ENCODE results near the gene RHOG. TPM values are rescaled to one million over a fixed set of nuclear protein-coding genes. Genes with fewer than 3 reads are reported as not detected.

RHOG gene
- total RNA-seq, 4 donors from 2014 or later: 39.9 to 82.4 (median 59.7) TPM

DNA sequence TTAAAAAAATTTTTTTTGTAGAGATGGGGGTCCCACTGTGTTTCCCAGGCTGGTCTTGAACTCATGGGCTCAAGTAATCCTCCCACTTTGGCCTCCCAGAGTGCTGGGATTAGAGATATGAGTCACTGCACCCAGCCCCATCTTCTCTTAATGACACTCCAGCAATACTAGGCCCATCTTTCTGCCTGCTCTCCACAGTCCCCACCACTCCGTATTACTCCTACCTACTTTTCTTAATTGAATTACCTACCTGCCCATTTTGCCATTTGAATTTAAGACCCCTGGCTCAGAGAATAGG, 12.7 kb upstream of the RHOG start:
- TF ChIP-seq, protein P1, sequence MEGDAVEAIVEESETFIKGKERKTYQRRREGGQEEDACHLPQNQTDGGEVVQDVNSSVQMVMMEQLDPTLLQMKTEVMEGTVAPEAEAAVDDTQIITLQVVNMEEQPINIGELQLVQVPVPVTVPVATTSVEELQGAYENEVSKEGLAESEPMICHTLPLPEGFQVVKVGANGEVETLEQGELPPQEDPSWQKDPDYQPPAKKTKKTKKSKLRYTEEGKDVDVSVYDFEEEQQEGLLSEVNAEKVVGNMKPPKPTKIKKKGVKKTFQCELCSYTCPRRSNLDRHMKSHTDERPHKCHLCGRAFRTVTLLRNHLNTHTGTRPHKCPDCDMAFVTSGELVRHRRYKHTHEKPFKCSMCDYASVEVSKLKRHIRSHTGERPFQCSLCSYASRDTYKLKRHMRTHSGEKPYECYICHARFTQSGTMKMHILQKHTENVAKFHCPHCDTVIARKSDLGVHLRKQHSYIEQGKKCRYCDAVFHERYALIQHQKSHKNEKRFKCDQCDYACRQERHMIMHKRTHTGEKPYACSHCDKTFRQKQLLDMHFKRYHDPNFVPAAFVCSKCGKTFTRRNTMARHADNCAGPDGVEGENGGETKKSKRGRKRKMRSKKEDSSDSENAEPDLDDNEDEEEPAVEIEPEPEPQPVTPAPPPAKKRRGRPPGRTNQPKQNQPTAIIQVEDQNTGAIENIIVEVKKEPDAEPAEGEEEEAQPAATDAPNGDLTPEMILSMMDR (IDR thresholded peaks at IDR 0.05; ENCODE audit: low read depth): no peak

DNA sequence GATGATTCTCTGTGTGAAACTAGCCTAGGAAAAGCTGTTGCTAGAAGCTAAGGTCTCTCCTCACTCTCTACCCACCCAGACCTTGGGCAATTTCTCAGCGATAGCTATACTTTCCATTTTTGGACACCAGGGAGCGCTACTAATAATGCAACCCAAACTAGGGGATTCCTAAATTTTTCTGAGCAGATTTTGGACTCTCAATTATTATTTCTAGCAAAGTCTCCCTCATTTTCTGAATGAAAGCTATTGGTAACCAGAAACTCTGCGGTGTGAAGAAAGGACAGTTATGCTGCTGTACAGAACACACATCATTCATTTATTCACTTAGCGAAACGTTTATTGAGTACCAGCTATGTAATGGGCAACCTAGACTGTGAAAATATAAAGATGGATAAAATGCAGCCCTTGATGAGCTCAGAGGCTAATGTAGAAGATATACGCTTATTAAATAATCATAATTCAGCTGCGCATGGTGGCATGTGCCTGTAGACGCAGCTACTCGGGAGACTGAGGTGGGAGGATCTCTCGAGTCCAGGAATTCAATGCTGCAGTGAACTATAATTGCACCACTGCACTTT, 8.6 kb upstream of the RHOG start:
- TF ChIP-seq, protein P1 (IDR thresholded peaks at IDR 0.05; ENCODE audit: low read depth): no peak

DNA sequence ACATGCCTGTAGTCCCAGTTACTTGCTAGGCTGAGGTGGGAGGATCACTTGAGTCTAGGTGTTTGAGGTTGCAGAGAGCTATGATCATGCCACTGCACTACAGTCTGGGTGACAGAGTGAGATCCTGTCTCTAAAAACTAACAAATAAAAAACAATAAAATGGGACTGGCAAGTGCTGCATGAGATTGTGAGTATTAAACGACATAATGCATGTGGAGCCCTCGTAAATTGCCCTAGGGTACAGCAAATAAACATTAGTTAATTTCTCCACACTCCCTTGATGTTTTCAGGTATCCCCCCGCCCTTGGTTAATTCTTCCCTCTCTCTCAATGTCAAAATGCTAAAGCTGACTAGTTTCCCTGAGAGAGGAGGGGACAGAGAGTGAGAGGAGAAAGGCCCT, 4.9 kb upstream of the RHOG start:
- TF ChIP-seq, protein P1 (IDR thresholded peaks at IDR 0.05; ENCODE audit: low read depth): no peak

DNA sequence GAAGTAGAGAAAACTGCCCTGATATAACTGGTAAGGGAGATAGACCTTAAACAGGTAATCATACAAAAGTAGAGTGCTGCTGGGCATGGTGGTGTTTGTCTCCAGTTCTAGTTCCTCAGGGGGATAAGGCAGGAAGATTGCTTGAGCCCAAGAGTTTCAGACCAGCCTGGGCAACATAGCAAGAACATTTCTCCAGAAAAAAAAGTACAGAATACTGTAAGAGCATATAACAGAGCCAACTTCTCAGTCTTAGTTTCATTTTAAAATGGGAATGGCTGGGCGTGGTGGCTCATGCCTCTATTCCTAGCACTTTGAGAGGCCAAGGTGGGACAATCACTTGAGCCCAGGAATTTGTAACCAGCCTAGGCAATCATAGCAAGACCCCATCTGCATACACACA, 4.5 kb upstream of the RHOG start:
- TF ChIP-seq, protein P1 (IDR thresholded peaks at IDR 0.05; ENCODE audit: low read depth): no peak

DNA sequence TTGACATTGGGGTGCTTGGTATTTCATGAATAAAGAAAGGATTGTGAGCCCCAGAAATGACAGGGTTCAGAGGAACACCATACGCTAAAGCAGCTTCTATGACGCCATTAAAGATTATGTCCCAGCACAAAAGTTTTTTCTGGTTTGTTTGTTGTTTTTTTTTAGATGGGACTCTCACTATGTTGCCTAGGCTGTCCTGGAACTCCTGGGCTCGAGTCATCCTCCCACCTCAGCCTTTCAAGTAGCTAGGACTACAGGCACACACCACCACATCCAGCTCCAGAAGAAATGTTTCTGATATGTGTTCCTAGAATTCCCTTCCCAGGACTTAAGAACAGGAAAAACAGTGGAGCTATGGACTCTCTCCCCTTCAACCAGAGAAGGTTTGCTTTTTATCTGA, 2.6 kb upstream of the RHOG start:
- TF ChIP-seq, protein P1 (IDR thresholded peaks at IDR 0.05; ENCODE audit: low read depth): no peak

DNA sequence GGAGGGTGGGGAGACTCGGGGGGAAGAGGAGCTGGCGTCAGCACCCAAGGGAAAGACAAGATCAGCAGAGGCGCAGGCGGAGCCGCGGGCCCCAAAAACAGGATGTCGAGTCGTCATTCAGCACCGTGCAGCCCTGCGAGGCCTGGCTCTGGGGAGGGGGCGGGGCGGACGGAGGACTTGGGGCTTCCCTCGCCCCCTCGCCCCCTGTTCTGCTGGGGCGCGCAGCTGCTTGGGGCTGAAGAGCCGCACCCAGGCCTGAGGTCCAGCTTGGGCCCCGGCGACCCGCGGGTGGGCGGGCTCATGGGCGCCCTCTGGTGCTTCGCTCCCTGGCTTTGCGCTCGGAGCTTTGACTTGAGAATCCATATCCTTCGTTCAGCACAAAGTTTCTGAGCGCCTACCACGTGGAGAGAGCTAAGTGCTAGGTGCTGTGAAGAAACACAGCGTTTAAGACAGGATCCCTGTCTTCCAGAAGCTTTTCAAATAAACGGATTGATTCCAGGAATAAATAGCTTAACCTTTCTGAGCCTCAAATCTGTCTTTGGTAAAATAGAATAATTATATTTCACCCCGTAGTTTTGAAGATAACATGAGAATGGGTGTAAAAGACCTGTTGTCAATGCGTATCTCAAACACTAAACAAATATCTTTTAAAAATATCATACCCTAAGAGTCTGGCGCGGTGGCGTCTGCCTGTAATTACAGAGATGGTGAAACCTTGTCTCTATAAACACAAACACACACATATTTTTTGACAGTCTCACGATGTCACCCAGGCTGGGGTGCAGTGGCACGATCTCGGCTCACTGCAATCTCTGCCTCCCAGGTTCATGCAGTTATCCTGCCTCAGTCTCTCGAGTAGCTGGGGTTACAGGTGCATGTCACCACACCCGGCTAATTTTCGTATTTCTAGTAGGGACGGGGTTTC, 929 bp upstream of the RHOG start:
- TF ChIP-seq, protein P1 (IDR thresholded peaks at IDR 0.05; ENCODE audit: low read depth): no peak

DNA sequence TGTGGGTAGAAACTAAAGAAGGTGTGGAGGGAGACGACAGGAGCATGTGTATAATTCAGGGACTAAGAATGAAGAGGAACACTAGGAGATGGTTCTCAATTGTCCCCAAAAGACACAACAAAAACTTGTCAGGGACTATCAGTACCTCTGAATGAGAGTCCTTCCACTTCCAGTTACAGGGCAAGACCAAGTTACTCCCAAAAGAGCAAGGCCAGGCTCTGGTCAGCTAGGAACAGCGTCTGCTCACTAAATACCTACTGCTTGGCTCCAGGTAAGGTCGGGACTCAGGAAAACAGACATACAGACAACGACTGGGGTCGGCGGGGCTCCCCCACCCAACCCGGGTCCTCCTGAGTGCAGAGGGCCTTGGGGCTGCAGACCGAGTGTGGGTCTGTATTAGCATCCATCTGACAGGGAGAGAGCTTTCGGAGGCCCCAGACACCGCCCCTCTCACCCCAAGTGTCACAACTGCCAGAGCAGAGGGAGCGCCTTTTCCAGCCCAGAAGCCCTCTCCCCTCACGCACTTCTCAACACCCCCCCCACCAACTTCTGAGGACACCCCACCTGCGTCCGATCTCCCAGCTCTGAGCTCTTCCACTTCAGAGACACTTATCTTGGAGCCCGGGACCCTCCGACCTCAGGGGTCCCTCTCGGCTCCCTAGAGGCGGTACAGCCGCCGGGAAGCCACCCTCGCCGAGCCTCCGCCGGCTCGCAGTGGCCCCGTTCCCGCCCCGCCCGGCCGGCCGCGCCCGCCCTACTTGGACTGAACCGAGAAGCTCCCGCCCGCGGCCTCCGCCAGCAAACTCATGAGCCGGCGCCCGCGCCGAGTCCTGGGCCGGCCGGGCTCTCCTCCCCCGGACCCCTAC, 522 bp downstream of the RHOG start:
- TF ChIP-seq, protein P1 (IDR thresholded peaks at IDR 0.05; ENCODE audit: low read depth): no peak

All from subcutaneous adipose tissue (tissue), 4 donors.